NCI-H2081 (cell line): ENCODE measurements around the gene NUDT3.
"Not testable (repeated sequence)": the region's sequence is repeated elsewhere in the genome, so short reads cannot be mapped to it uniquely, and the experiment has no call there.

ENCODE experiments used
- DNase-seq, 2 experiments: peaks; one replicate each; lab custom pipeline; 2025; lab: John Stamatoyannopoulos, UW

Gene NUDT3

DNA sequence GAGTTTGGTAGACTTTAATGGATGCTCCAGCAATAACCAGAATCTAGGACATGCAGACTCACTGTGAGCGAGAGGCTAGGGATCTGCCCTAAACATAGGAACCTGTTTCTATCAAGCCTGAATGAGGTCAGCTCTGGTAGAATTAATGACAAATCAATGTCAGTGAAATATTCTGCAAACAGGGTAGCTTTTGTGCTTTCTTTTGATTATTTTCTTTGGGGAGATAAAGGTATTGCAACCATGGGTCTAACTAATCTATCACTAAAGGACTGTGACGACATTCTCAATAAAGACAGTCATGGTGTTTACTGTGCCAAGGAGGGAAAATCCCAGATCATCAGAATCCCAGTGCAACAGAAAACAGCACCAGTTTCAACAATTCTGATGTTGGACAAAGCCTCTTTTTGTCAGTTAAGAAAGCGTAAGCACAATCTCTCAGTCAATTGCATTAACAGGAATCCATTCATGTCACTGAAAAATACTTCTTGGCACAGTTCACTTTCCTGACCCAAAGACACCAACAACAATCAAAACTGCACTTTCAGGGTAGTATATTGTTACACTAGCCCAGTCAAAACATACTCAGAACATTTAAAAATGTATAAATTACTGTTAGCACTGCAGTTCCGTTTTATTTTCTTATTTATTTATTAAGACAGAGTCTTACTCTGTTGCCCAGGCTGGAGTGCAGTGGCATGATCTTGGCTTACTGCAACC, 106.9 kb downstream of the NUDT3 start:
- no peak for DNase-seq

DNA sequence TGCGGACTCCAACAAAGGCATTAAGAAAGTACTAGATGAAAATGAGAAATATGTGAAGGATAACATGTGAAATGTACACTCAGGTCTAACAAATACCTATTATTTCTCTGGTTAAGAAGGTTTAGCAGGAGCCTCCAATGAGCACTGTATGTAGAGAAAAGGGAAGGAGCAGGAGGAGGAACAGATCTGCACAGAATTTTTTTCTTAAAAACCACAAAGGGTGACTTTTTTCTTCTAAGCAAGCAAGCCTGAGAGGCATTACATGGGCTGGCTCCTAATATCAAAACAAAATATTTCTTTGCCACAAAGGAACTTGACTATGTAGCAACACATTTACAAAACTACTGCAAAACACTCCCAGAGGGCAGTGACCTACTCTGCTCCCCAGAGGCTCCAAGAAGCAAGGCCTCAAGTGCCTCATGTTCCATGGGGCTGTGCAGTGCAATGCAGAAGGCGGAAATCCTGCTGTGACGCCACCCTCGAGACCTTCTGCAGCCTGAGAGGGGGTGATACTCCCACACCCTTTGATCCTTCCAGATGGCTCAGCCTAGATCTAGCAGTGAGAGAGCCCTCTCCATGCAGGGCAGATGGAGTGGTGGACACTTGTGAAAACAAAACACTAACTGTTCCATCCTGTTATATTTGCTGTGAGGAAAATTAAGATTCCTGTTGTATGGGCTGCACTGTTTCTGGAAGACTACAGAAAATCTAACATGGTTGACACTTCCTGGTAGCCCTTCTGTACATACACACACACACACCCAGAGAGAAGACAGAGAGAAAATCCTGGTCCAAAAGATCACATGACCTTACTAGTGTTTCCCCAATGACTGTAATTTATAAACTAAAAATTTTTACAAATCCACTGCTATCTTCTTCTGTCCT, 107.7 kb downstream of the NUDT3 start:
- DNase-seq = no peak

DNA sequence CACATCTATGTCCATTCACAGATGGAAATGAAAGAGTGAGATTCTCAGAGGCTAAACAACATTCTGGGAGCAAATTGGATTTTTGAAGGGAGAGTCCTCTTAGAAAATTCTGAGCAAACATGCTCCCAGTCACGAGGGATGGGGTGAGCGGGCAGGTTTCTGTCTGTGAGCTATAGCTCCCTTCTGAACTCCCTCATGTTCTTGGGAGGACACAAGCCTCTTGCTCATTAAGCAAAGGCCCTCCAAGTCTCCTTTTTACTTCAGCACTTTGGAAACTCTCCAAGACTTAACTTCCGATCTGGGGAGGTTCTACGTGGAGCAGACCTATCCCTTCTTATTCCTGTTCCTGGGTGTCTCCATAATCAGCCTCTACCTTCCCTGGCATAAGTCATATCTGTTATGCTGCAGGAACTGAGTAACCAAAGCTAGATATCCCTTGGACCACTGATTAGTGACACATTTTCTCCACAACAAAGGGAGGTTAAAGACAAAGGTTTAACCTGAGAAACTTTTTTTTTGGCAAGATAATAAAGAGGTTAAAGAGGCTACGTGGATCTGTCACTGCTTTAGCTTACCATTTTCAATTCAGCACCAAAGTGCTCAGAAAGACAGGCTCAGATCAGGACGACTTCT, 110.7 kb downstream of the NUDT3 start:
- DNase-seq = no peak

DNA sequence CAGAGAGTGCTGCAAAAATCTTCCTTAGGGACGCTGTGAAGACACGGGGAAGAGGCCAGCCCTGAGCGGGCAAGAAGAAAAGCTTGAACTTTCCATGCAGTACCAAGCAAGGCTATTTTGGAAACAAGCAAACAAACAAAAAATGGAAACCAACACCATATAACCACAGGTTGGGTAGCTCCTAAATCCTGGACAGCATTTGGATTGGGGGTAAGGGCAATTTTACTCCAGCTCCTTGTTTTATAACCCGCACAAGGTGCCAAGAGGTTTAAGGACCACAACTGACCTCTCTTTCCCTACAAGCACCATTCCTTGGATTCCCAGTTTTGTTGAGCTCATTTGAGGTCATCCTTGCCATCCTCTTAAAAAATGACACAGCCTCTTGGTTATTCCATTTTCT, 112.3 kb downstream of the NUDT3 start:
- no peak for DNase-seq

DNA sequence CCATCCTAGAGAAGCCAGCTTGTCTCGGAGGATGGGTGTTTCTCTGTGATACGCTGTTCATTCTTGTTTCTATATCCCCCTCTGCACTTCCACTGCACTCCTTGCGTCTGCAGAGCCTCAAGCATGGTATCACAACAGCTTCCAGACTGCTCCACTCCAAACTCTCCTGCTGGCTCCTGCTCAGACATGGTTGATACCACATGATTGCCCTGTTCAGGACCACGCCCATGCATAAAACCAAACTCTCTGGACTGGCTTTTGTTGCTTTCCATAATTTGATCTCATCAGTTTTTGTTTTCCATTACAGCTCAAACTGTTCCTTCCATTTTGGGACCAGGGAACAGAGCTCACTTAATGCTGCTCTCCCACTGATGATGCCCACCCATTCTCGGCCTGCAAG, 113.6 kb downstream of the NUDT3 start:
- DNase-seq = no peak

DNA sequence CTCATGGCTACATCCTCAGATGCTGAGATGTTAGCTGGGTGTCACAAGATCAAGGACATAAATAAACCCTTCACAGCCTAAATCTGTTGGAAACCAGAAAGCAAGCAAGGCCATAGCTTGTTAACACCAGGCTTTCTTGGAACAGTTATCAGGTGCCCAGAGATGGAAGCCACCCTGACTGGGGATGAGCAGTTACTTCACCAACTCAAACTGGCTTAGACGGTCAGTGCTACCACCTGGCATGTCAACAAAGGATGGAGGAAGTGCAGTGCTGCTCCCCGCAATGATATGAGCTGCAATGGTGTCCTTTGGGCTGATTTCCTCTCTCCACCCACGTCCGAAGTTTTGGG, 114.7 kb downstream of the NUDT3 start:
- no peak for DNase-seq

DNA sequence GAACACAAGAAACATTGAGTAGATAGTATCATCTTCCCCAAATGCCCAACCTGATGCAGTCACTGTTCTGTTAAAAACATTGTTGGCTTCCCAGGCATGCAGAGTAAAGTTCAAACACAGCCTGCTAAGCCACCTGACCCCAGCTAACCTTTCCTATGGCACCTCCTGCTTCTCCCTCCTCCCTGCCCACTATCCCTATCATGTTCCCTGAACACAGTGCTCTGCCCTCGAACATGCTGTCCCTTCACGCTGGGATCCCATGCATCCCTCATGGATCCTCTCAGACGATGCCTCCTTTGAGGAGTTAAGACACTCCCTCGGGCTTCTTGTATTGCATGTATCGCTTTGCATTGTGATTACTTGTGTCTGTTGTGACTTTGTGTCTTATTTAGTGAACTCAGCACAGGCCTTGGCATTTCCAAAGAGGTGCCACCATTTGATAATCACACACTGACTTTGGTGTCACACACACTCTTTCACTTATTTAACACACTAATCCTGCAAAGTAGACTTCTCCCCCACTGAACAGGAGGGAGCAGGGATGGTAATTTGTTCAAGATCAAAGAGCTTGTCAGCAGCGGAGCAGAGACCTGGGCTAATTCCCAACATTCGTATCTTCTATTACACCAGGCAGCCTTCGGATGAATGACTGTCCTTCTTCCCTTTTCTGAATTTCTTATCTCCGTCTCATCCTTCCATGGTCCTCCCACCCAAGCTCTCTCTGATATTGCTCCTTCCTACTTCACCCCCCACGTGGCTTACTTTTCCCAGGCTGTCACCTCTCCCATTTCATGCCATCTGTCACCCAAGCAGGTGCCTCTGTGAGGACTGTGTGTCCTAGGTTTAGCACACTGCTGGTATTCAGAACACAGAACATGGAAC, 115.3 kb downstream of the NUDT3 start:
- no peak for DNase-seq

DNA sequence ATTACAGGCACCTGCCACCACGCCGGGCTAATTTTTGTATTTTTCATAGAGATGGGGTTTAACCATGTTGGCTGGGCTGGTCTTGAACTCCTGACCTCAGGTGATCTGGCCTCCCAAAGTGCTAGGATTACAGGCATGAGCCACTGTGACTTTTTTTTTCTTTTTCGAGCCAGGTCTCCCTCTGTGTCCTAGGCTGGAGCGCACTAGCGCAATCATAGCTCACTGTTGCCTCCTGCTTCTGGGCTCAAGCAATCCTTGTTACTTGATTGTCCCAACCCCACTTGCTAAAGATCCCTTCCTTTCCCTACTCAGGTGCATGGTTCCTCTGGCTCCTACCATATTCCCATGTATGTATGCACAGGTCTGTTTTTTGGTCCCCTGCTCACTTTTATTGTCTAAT, 116.3 kb downstream of the NUDT3 start:
- DNase-seq = no peak

DNA sequence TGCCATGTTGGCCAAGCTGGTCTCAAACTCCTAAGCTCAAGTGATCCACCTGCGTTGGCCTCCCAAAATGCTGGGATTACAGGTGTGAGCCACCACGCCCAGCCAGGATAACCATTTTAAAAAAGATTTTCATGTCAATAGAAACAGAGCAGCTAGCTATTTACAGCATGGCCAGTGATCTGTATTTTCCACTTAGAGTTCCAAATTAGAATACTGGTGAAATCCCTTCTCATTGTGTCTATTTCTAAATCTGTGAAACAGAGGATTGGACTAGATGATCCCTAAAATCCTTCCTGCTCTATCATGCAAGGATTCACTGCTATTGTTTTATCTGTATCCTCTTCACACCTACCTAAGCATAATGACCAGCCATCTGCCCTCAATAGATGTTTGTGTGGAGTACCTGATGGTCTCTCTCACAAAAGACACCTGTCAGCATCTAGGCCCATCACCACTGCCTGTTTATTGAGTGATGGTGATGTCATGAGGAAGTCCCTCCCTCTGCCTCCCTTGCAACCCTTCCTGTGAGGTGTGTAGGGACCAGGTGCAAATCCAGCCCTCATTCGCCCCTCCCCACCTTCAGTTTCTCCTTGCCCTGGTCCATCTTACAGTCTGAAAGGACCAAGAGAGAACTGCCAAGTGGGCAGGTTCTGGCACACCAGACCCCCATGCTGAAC, 117.2 kb downstream of the NUDT3 start:
- DNase-seq = no peak

DNA sequence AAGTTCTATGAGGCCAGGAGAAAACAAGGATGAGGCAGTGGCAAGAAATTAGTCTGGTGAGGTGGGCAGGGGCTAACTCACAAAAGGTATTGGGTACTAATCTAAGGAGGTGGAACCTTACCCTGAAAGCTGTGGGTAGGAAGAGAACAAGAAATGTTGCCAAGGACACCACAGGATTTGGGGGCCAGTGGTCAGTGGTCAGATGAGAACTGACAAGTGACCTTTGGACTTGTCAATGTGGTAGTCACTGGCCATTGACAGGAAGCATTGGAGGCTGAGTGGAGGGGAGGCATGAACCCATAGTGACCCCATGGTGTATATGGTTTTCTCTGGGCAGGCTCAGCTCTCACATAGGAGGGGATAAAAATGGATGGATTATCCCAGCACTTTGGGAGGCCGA, 118.3 kb downstream of the NUDT3 start:
- no peak for DNase-seq

DNA sequence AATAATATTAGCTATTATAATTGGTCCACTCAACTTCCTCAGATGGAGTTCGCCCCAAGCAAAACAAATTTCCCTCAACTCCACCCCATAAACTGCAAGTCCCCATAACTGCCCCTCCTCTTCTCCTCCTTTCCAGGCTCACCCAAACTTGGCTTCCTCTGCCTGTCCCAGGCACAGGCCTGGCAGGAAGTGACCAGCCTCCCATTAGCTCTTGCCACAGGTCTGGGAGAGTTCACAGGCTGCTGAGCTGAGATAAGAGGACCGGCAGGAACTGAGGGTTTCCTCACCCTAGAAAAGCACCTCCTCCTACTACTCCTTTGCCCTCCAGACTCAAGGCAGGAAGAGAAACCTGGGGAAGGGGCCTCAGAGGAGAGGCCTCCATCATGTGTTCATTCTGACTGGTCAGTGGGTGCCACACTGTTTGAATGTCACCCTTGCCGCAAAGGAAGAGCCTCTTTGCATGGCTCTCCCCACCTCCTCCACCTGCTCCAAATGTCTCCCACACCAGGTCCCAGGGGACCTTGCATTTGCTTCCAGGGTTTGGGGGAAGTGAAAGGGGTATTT, 119.1 kb downstream of the NUDT3 start:
- DNase-seq = no peak

DNA sequence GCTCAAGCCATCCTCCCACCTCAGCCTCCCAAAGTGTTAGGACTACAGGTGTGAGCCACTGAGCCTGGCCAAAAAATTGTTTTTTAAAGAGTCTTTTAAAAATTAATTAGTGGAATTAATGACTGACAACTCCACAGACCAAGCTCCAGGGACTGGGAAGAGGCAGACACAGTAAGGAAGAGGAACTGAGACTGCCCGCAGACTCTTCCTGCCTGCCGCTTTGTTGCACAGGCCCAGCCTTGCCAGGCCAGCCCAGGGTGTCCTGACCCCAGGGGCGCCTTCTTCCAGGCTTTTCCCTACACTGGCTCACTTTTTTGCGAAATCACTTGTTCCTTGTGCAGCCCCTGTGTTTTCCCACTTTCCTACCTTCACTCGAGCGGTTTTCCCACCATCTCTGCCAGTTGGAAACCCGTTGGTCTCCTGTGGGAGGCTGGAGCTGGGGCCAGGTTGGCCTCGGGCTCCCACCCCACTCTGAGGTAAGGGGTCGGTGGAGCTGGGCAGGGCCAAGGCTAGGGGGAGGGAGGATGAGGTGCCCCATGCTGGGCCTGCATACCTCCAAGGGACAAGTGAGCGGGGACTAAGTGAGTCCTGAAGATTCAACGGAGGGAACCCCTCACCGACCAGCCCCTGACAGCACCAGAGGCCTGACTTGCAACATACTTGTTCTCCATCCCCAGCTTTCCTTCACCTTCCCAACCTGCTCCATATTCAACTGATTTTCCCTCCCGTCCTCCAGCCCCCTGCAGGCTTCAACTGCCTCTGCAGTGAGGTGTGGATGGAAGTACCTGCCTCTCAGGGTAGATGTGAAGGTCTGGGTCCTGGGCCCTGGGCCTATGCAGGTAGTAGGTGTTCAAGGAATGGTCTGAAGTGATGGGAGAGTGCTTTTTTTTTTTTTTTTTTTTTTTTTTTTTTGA, 120.2 kb downstream of the NUDT3 start:
- no peak for DNase-seq

DNA sequence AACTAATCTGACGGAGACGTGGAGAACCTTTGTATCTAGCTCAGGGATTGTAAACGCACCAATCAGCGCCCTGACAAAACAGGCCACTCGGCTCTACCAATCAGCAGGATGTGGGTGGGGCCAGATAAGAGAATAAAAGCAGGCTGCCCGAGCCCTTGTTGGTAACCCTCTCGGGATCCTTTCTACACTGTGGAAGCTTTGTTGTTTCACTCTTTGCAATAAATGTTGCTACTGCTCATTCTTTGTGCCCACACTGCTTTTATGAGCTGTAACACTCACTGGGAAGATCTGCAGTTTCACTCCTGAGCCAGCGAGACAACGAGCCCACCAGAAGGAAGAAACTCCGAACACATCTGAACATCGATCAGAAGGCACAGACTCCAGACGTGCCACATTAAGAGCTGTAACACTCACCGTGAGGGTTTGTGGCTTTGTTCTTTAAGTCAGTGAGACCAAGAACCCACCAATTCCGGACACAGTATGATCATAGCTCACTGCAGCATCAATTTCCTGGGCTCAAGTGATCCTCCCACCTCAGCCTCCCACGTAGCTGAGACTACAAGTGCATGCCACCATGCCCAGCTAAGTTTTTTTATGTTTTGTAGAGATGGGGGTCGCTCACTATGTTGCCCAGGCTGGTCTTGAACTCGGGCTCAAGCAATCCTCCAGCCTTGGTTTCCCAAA, 122.7 kb downstream of the NUDT3 start:
- DNase-seq = not testable (repeated sequence)

DNA sequence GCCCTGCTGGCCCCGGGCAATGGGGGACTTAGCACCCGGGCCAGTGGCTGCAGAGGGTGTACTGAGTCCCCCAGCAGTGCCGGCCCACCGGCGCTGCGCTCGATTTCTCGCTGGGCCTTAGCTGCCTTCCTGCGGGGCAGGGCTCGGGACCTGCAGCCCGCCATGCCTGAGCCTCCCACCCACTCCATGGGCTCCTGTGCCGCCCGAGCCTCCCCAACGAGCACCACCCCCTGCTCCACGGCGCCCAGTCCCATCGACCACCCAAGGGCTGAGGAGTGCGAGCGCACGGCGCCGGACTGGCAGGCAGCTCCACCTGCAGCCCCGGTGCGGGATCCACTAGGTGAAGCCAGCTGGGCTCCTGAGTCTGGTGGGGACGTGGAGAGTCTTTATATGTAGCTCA, 123.3 kb downstream of the NUDT3 start:
- DNase-seq = not testable (repeated sequence)

DNA sequence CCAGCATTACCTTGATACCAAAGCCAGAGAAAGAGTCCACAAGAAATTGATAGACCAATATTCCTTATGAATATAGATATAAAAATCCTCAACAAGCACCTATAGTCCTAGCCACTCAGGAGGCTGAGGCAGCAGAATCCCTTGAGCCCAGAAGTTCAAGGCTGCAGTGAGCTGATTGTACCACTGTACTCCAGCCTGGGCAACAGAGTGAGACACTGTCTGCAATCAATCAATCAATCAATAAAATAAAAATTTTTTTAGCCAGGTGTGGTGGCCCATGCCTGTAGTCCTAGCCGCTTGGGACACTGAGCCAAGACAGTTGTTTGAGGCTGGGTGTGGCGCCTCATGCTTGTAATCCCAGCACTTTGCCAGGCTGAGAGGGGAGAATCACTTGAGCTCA, 124.7 kb downstream of the NUDT3 start:
- DNase-seq = no peak

DNA sequence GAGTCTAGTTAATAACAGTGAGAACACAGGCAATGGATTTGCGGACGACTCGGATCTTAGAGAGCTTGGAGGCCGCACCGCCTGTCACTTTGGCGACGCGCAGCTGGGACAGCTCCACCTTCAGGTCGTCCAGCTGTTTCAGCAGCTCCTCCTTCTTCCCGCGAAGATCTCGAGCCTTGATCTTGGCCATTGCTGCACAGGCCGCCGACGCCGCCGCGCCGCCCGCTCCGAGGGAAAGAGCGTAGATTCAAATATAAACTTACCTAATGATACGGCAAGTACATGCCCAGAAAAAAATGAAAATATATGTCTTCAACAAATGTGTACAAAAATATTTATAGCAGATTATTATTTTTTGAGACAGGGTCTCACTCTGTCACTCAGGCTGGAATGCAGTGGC, 129.0 kb downstream of the NUDT3 start:
- DNase-seq = not testable (repeated sequence)

DNA sequence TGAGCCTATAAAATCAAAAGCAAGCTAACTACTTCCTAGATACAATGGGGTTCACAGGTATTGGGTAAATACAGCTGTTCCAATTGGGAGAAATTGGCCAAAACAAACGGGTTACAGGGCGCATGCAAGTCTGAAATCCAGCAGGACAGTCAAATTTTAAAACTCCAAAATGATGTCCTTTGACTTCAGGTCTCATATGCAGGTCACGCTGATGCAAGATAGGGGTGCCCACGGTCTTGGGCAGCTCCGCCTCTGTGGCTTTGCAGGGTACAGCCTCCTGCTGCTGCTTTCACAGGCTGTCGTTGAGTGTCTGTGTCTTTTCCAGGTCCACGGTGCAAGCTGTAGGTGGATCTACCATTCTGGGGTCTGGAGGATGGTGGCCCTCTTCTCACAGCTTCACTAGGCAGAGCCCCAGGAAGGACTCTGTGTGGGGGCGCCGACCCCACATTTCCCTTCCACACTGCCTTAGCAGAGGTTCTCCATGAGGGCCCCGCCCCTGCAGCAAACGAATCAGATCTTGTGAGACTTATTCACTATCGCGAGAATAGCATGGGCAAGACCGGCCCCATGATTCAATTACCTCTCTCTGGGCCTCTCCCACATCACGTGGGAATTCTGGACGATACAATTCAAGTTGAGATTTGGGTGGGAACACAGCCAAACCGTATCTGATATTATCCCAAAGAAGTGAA, 131.7 kb downstream of the NUDT3 start:
- DNase-seq = no peak

DNA sequence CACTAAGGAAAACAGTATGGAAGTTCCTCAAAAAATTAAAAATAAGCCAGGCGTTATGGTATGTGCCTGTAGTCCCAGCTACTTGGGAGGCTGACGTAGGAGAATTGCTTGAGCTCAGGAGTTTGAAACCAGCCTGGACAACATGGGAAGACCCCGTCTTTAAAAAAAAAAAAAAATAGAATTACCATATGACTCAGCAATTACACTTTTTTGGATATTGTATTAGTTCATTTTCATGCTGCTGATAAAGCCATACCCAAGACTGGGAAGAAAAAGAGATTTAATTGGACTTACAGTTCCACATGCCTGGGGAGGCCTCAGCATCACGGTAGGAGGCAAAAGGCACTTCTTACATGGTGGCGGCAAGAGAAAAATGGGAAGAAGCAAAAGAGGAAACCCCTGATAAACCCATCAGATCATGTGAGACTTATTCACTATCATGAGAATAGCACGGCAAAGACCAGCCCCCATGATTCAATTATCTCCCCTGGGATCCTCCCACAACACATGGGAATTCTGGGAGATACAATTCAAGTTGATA, 132.9 kb downstream of the NUDT3 start:
- DNase-seq = no peak

DNA sequence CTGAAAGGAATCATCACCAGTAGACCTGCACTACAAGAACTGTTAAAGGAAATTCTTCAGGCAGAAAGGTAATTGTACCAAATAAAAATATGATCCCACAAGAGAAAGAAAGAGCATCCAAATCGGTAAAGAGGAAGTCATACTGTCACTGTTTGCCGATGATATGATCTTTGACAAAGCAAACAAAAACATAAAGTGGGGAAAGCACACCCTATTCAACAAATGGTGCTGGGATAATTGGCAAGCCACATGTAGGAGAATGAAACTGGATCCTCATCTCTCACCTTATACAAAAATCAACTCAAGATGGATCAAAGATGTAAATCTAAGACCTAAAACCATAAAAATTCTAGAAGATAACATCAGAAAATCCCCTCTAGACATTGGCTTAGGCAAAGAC, 140.1 kb downstream of the NUDT3 start:
- DNase-seq = peak in 1 of 2 experiments; percentile 5
